Measurements from ENCODE around the gene SH2D4B.

The SH2D4B gene

GRCh38 chr10:80642661-80643060 is 105.0 kb downstream of the SH2D4B start:
- H3K4me1 ChIP-seq (ENCODE audit: insufficient read depth, low read length): no peaks in the 10 kb centered on the region
- no peak overlapping the region for H3K4me3 ChIP-seq (ENCODE audit: low read length)
- H3K27ac ChIP-seq (ENCODE audit: low read length): no peak overlapping the region
- no peaks in the 10 kb centered on the region for H3K9me3 ChIP-seq (ENCODE audit: insufficient read depth, low read depth, low read length)
- H3K27me3 ChIP-seq (ENCODE audit: insufficient read depth, low read length): no peaks in the 10 kb centered on the region
- no peaks in the 10 kb centered on the region for H3K36me3 ChIP-seq (ENCODE audit: insufficient read depth, low read depth, low read length)
- no peak overlapping the region for H3K9ac ChIP-seq (ENCODE audit: low read depth, low read length)

- no peak overlapping the region for H3K9ac ChIP-seq (ENCODE audit: low read depth, low read length)
- H3K36me3 ChIP-seq (ENCODE audit: insufficient read depth, low read depth, low read length): no peaks in the 10 kb centered on the region
- no peak overlapping the region for H3K27ac ChIP-seq (ENCODE audit: low read length)
- no peak overlapping the region for H3K4me3 ChIP-seq (ENCODE audit: low read length)
- H3K4me1 ChIP-seq (ENCODE audit: insufficient read depth, low read length): no peaks in the 10 kb centered on the region
- no peaks in the 10 kb centered on the region for H3K9me3 ChIP-seq (ENCODE audit: insufficient read depth, low read depth, low read length)
- no peaks in the 10 kb centered on the region for H3K27me3 ChIP-seq (ENCODE audit: insufficient read depth, low read length)
Measured at GRCh38 chr10:80646366-80646765, 108.7 kb downstream of the SH2D4B start.

- Histone ChIP-seq H3K27me3 (ENCODE audit: insufficient read depth, low read length) (no peaks in the 10 kb centered on the region), H3K4me1 (ENCODE audit: insufficient read depth, low read length) (no peaks in the 10 kb centered on the region), H3K9ac (ENCODE audit: low read depth, low read length) (no peak overlapping the region), H3K9me3 (ENCODE audit: insufficient read depth, low read depth, low read length) (no peaks in the 10 kb centered on the region), H3K36me3 (ENCODE audit: insufficient read depth, low read depth, low read length) (no peaks in the 10 kb centered on the region), H3K27ac (ENCODE audit: low read length) (no peak overlapping the region), H3K4me3 (ENCODE audit: low read length) (no peak overlapping the region)
Measured at GRCh38 chr10:80647173-80647833, 109.6 kb downstream of the SH2D4B start.

GRCh38 chr10:80648106-80648505 is 110.4 kb downstream of the SH2D4B start:
- Histone ChIP-seq H3K9me3 (ENCODE audit: insufficient read depth, low read depth, low read length) (peaks cover under 1% of the 10 kb centered on the region; the same call in 1 of the 2 replicates), H3K4me1 (ENCODE audit: insufficient read depth, low read length) (no peaks in the 10 kb centered on the region), H3K4me3 (ENCODE audit: low read length) (no peak overlapping the region), H3K27me3 (ENCODE audit: insufficient read depth, low read length) (no peaks in the 10 kb centered on the region), H3K27ac (ENCODE audit: low read length) (no peak overlapping the region), H3K36me3 (ENCODE audit: insufficient read depth, low read depth, low read length) (no peaks in the 10 kb centered on the region), H3K9ac (ENCODE audit: low read depth, low read length) (no peak overlapping the region)

GRCh38 chr10:80649183-80649582 is 111.5 kb downstream of the SH2D4B start:
- Histone ChIP-seq H3K27ac (ENCODE audit: low read length) (no peak overlapping the region), H3K4me1 (ENCODE audit: insufficient read depth, low read length) (no peaks in the 10 kb centered on the region), H3K27me3 (ENCODE audit: insufficient read depth, low read length) (no peaks in the 10 kb centered on the region), H3K9me3 (ENCODE audit: insufficient read depth, low read depth, low read length) (peaks cover 10% of the 10 kb centered on the region; the same call in 1 of the 2 replicates), H3K4me3 (ENCODE audit: low read length) (no peak overlapping the region), H3K36me3 (ENCODE audit: insufficient read depth, low read depth, low read length) (no peaks in the 10 kb centered on the region), H3K9ac (ENCODE audit: low read depth, low read length) (no peak overlapping the region)

GRCh38 chr10:80655898-80656297 is 118.2 kb downstream of the SH2D4B start:
- no peaks in the 10 kb centered on the region for H3K4me1 ChIP-seq (ENCODE audit: insufficient read depth, low read length)

GRCh38 chr10:80658068-80658467 is 120.4 kb downstream of the SH2D4B start:
- Histone ChIP-seq H3K9ac (ENCODE audit: low read depth, low read length) (no peak overlapping the region), H3K9me3 (ENCODE audit: insufficient read depth, low read depth, low read length) (peaks cover 16% of the 10 kb centered on the region; the same call in 1 of the 2 replicates), H3K27ac (ENCODE audit: low read length) (no peak overlapping the region), H3K36me3 (ENCODE audit: insufficient read depth, low read depth, low read length) (no peaks in the 10 kb centered on the region), H3K4me1 (ENCODE audit: insufficient read depth, low read length) (no peaks in the 10 kb centered on the region), H3K27me3 (ENCODE audit: insufficient read depth, low read length) (no peaks in the 10 kb centered on the region), H3K4me3 (ENCODE audit: low read length) (no peak overlapping the region)

More at GRCh38 chr10:80655898-80656297, 118.2 kb downstream of the SH2D4B start:
- no peaks in the 10 kb centered on the region for H3K27me3 ChIP-seq (ENCODE audit: insufficient read depth, low read length)
- H3K9me3 ChIP-seq (ENCODE audit: insufficient read depth, low read depth, low read length): peaks cover 16% of the 10 kb centered on the region; the same call in 1 of the 2 replicates
- H3K9ac ChIP-seq (ENCODE audit: low read depth, low read length): no peak overlapping the region
- H3K27ac ChIP-seq (ENCODE audit: low read length): no peak overlapping the region
- no peak overlapping the region for H3K4me3 ChIP-seq (ENCODE audit: low read length)
- no peaks in the 10 kb centered on the region for H3K36me3 ChIP-seq (ENCODE audit: insufficient read depth, low read depth, low read length)

- H3K27ac ChIP-seq (ENCODE audit: low read length): no peak overlapping the region
- H3K4me1 ChIP-seq (ENCODE audit: insufficient read depth, low read length): no peaks in the 10 kb centered on the region
- no peak overlapping the region for H3K4me3 ChIP-seq (ENCODE audit: low read length)
- no peak overlapping the region for H3K9ac ChIP-seq (ENCODE audit: low read depth, low read length)
- H3K9me3 ChIP-seq (ENCODE audit: insufficient read depth, low read depth, low read length): peaks cover 6% of the 10 kb centered on the region; the same call in 1 of the 2 replicates
- no peaks in the 10 kb centered on the region for H3K27me3 ChIP-seq (ENCODE audit: insufficient read depth, low read length)
- H3K36me3 ChIP-seq (ENCODE audit: insufficient read depth, low read depth, low read length): no peaks in the 10 kb centered on the region
Measured at GRCh38 chr10:80659289-80659688, 121.6 kb downstream of the SH2D4B start.

GRCh38 chr10:80660266-80660665 is 122.6 kb downstream of the SH2D4B start:
- Histone ChIP-seq H3K4me3 (ENCODE audit: low read length) (no peak overlapping the region), H3K9me3 (ENCODE audit: insufficient read depth, low read depth, low read length) (peaks cover 6% of the 10 kb centered on the region; the same call in 1 of the 2 replicates), H3K27ac (ENCODE audit: low read length) (no peak overlapping the region), H3K4me1 (ENCODE audit: insufficient read depth, low read length) (no peaks in the 10 kb centered on the region), H3K36me3 (ENCODE audit: insufficient read depth, low read depth, low read length) (no peaks in the 10 kb centered on the region), H3K9ac (ENCODE audit: low read depth, low read length) (no peak overlapping the region), H3K27me3 (ENCODE audit: insufficient read depth, low read length) (no peaks in the 10 kb centered on the region)

- H3K27ac ChIP-seq (ENCODE audit: low read length): no peak overlapping the region
- no peaks in the 10 kb centered on the region for H3K36me3 ChIP-seq (ENCODE audit: insufficient read depth, low read depth, low read length)
- no peak overlapping the region for H3K9ac ChIP-seq (ENCODE audit: low read depth, low read length)
- no peak overlapping the region for H3K4me3 ChIP-seq (ENCODE audit: low read length)
- H3K4me1 ChIP-seq (ENCODE audit: insufficient read depth, low read length): no peaks in the 10 kb centered on the region
- peaks cover 3% of the 10 kb centered on the region; the same call in 1 of the 2 replicates for H3K9me3 ChIP-seq (ENCODE audit: insufficient read depth, low read depth, low read length)
- no peaks in the 10 kb centered on the region for H3K27me3 ChIP-seq (ENCODE audit: insufficient read depth, low read length)
Measured at GRCh38 chr10:80660736-80661135, 123.0 kb downstream of the SH2D4B start.

- no peaks in the 10 kb centered on the region for H3K27me3 ChIP-seq (ENCODE audit: insufficient read depth, low read length)
- no peaks in the 10 kb centered on the region for H3K36me3 ChIP-seq (ENCODE audit: insufficient read depth, low read depth, low read length)
- H3K9me3 ChIP-seq (ENCODE audit: insufficient read depth, low read depth, low read length): no peaks in the 10 kb centered on the region
- no peaks in the 10 kb centered on the region for H3K4me1 ChIP-seq (ENCODE audit: insufficient read depth, low read length)
- H3K27ac ChIP-seq (ENCODE audit: low read length): no peak overlapping the region
- no peak overlapping the region for H3K4me3 ChIP-seq (ENCODE audit: low read length)
- no peak overlapping the region for H3K9ac ChIP-seq (ENCODE audit: low read depth, low read length)
Measured at GRCh38 chr10:80661526-80661925, 123.8 kb downstream of the SH2D4B start.

- H3K4me1 ChIP-seq (ENCODE audit: insufficient read depth, low read length): no peaks in the 10 kb centered on the region
- H3K4me3 ChIP-seq (ENCODE audit: low read length): peak overlapping the region; percentile 67
- H3K9ac ChIP-seq (ENCODE audit: low read depth, low read length): peak overlapping the region; percentile 14; the same call in 1 of the 2 replicates
Measured at GRCh38 chr10:80662429-80663261, 124.9 kb downstream of the SH2D4B start.

More at GRCh38 chr10:80662429-80663261, 124.9 kb downstream of the SH2D4B start:
- H3K36me3 ChIP-seq (ENCODE audit: insufficient read depth, low read depth, low read length): no peaks in the 10 kb centered on the region
- no peaks in the 10 kb centered on the region for H3K9me3 ChIP-seq (ENCODE audit: insufficient read depth, low read depth, low read length)
- H3K27ac ChIP-seq (ENCODE audit: low read length): no peak overlapping the region
- no peaks in the 10 kb centered on the region; the same call in 1 of the 2 replicates for H3K27me3 ChIP-seq (ENCODE audit: insufficient read depth, low read length)

Measured in iPS-20b (cell line).